ENCODE measurements around the gene CCDC126. TPM values are rescaled to one million over a fixed set of nuclear protein-coding genes. Genes with fewer than 3 reads are reported as not detected.

CCDC126 gene
- total RNA-seq, 1 experiment from 2014 or later = 10.3 TPM

DNA sequence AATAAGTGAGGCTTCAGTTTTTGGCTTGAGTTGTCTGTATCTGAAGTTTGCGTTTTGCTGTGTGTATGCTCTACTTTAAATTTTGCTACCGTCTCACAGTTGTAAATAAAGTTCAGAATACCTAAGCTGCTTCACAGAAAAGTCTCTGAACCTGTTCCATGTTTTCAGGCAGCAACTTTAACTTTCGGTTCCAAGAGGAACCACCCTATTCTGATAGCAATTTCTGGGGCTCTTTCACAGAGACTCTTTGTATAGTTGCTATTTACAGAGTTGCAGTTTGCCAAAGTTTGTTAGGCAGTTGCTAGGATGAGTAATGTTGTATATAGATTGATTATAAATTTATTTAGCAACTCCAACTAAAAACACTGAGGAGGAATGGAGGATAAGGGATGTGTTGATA, 88.5 kb downstream of the CCDC126 start:
- Histone ChIP-seq H3K27ac (ENCODE audit: low read length) (peak overlapping the region; percentile 65), H3K36me3 (ENCODE audit: control insufficient read depth, insufficient read depth, low read length) (0 out of 2 replicates have a peak, but pooled peaks cover 3% of the 10 kb centered on the region), H3K27me3 (ENCODE audit: control insufficient read depth, insufficient read depth, low read length) (no peaks in the 10 kb centered on the region), H3K9me3 (ENCODE audit: control insufficient read depth, insufficient read depth, low read depth, low read length) (no peaks in the 10 kb centered on the region), H3K4me1 (ENCODE audit: control insufficient read depth, insufficient read depth, low read length) (peaks cover 12% of the 10 kb centered on the region), H3K4me3 (ENCODE audit: low read depth in 2 of 2, low read length in 2 of 2) (no peak overlapping the region; a peak in 1 of 4 replicates)
- no peak for DNase-seq (ENCODE audit: low read depth, low spot score)
- ChIA-PET CTCF (no interaction called here), POLR2A (no interaction called here)
- ATAC-seq = peak; percentile 84
- intact Hi-C loops (cut with micrococcal nuclease; ENCODE audit: unreplicated experiment) (no loop called here), in situ Hi-C loops (cut with HindIII; ENCODE audit: low pct_unique_long_range_greater_than_20kb, low sequenced_read_pairs) (no loop called here)
- no peak for TF ChIP-seq SIN3A (IDR thresholded peaks at IDR 0.05; ENCODE audit: borderline replicate concordance, insufficient read depth, low read depth, low read length)
- TF ChIP-seq, protein P1, sequence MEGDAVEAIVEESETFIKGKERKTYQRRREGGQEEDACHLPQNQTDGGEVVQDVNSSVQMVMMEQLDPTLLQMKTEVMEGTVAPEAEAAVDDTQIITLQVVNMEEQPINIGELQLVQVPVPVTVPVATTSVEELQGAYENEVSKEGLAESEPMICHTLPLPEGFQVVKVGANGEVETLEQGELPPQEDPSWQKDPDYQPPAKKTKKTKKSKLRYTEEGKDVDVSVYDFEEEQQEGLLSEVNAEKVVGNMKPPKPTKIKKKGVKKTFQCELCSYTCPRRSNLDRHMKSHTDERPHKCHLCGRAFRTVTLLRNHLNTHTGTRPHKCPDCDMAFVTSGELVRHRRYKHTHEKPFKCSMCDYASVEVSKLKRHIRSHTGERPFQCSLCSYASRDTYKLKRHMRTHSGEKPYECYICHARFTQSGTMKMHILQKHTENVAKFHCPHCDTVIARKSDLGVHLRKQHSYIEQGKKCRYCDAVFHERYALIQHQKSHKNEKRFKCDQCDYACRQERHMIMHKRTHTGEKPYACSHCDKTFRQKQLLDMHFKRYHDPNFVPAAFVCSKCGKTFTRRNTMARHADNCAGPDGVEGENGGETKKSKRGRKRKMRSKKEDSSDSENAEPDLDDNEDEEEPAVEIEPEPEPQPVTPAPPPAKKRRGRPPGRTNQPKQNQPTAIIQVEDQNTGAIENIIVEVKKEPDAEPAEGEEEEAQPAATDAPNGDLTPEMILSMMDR (IDR thresholded peaks at IDR 0.05) = no peak
- TF ChIP-seq TCF7L2 (IDR thresholded peaks at IDR 0.05; ENCODE audit: low read depth, low read length) = no peak
- no peak for TF ChIP-seq POLR2AphosphoS5 (IDR thresholded peaks at IDR 0.05; ENCODE audit: low read depth, low read length)
- TF ChIP-seq, protein P2, sequence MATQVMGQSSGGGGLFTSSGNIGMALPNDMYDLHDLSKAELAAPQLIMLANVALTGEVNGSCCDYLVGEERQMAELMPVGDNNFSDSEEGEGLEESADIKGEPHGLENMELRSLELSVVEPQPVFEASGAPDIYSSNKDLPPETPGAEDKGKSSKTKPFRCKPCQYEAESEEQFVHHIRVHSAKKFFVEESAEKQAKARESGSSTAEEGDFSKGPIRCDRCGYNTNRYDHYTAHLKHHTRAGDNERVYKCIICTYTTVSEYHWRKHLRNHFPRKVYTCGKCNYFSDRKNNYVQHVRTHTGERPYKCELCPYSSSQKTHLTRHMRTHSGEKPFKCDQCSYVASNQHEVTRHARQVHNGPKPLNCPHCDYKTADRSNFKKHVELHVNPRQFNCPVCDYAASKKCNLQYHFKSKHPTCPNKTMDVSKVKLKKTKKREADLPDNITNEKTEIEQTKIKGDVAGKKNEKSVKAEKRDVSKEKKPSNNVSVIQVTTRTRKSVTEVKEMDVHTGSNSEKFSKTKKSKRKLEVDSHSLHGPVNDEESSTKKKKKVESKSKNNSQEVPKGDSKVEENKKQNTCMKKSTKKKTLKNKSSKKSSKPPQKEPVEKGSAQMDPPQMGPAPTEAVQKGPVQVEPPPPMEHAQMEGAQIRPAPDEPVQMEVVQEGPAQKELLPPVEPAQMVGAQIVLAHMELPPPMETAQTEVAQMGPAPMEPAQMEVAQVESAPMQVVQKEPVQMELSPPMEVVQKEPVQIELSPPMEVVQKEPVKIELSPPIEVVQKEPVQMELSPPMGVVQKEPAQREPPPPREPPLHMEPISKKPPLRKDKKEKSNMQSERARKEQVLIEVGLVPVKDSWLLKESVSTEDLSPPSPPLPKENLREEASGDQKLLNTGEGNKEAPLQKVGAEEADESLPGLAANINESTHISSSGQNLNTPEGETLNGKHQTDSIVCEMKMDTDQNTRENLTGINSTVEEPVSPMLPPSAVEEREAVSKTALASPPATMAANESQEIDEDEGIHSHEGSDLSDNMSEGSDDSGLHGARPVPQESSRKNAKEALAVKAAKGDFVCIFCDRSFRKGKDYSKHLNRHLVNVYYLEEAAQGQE (IDR thresholded peaks at IDR 0.05; ENCODE audit: insufficient read depth in 1 of 2, low read depth in 2 of 2, low read length in 1 of 2) = no peak
- BruUV-seq (replicated peaks) = no TSS peak

DNA sequence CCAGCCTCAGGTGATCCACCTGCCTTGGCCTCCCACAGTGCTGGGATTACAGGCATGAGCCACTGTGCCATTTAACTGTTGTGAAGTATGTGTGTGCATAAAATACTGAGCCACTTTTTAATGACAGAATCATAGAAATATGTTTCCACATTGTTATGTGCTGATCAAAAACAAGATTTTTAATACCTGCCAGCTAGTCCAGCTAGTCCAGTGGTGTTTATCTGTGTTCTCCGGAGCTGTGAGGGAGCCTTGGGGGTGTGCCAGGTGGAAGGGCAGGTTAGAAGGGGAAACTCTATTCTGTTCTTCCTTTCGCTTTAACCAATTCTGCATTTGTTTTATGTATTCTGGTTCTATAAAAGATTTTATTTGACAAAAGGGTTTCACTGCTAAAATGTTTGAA, 89.8 kb downstream of the CCDC126 start:
- CTCF ChIA-PET = no interaction called here
- peaks cover 7% of the 10 kb centered on the region for H3K4me1 ChIP-seq (ENCODE audit: control insufficient read depth, insufficient read depth, low read length)
- H3K27me3 ChIP-seq (ENCODE audit: control insufficient read depth, insufficient read depth, low read length) = no peaks in the 10 kb centered on the region
- DNase-seq (ENCODE audit: low read depth, low spot score) (no peak), ATAC-seq (no peak)
- H3K9me3 ChIP-seq (ENCODE audit: control insufficient read depth, insufficient read depth, low read depth, low read length) = no peaks in the 10 kb centered on the region
- H3K27ac ChIP-seq (ENCODE audit: low read length) = no peak overlapping the region
- H3K4me3 ChIP-seq (ENCODE audit: low read depth in 2 of 2, low read length in 2 of 2) = no peak overlapping the region
- no peak for TF ChIP-seq TCF7L2 (IDR thresholded peaks at IDR 0.05; ENCODE audit: low read depth, low read length)
- TF ChIP-seq SIN3A (IDR thresholded peaks at IDR 0.05; ENCODE audit: borderline replicate concordance, insufficient read depth, low read depth, low read length) = no peak
- TF ChIP-seq, protein P2 (IDR thresholded peaks at IDR 0.05; ENCODE audit: insufficient read depth in 1 of 2, low read depth in 2 of 2, low read length in 1 of 2) = no peak
- no peak for TF ChIP-seq POLR2AphosphoS5 (IDR thresholded peaks at IDR 0.05; ENCODE audit: low read depth, low read length)
- TF ChIP-seq, protein P1 (IDR thresholded peaks at IDR 0.05) = no peak
- POLR2A ChIA-PET = interaction anchor here (0.7 kb wide), 2 partner anchors 10 to 206 kb away, joined by 8 to 11 read pairs; no protein-coding TSS in a partner anchor
- intact Hi-C loops (cut with micrococcal nuclease; ENCODE audit: unreplicated experiment) (no loop called here), in situ Hi-C loops (cut with HindIII; ENCODE audit: low pct_unique_long_range_greater_than_20kb, low sequenced_read_pairs) (no loop called here)
- H3K36me3 ChIP-seq (ENCODE audit: control insufficient read depth, insufficient read depth, low read length) = peaks cover 3% of the 10 kb centered on the region; the same call in 1 of the 2 replicates
- BruUV-seq (replicated peaks) = no TSS peak
